Gastrocnemius medialis (tissue), 4 donors: ENCODE results near the gene DLG1. TPM values are rescaled to one million over a fixed set of nuclear protein-coding genes. Genes with fewer than 3 reads are reported as not detected.
A peak's percentile ranks its signal among the peaks of the same experiment; 100 is the strongest.

Experiments used
- ATAC-seq, 2 donors: fragments of 150-250 bp; one replicate each; pipeline ENCODE4 v1.9.1; 2016
- DNase-seq, 2 donors: peaks; one replicate each; pipeline ENCODE4 v3.0.0-alpha.2; 2019
- H3K27ac ChIP-seq, 4 donors: fragments of 200-600 bp; sonication (generic); 1 replicate in 1 of 4; 2 replicates in 3 of 4; pipeline ENCODE4 v1.5.1; 2016 to 2018; ENCODE audit warnings: mild to moderate bottlenecking in 2 of 4, moderate library complexity in 1 of 4
- H3K27me3 ChIP-seq, 3 donors: fragments of 200-600 bp; sonication (generic) in 2 of 3; 1 replicate in 1 of 3; 2 replicates in 2 of 3; pipeline versions ENCODE4 v1.5.1 to v1.6.0; 2016 to 2019; ENCODE audit warnings: mild to moderate bottlenecking in 1 of 3, moderate library complexity in 1 of 3
- H3K36me3 ChIP-seq, 2 donors: fragments of 200-600 bp; sonication (generic) in 1 of 2; one replicate each; pipeline ENCODE4 v1.5.1; 2017 to 2018
- H3K4me1 ChIP-seq, 2 donors: fragments of 200-600 bp; sonication (generic) in 1 of 2; one replicate each; pipeline ENCODE4 v1.5.1; 2016 to 2017; ENCODE audit warnings: mild to moderate bottlenecking in 2 of 2
- H3K4me3 ChIP-seq, 4 donors: fragments of 200-600 bp; sonication (generic) in 3 of 4; 1 replicate in 1 of 4; 2 replicates in 3 of 4; pipeline ENCODE4 v1.5.1; 2016 to 2019; ENCODE audit warnings: mild to moderate bottlenecking in 2 of 4
- H3K9me3 ChIP-seq, 3 donors: fragments of 200-600 bp; sonication (generic) in 2 of 3; 1 replicate in 1 of 3; 2 replicates in 2 of 3; pipeline ENCODE4 v1.5.1; 2016 to 2019
- POLR2A ChIP-seq, 2 donors: fragments of 450-650 bp; IDR thresholded peaks; one replicate each; pipeline ENCODE4 v1.6.1; 2017; ENCODE audit warnings: antibody characterized with exemption in 2 of 2, mild to moderate bottlenecking in 2 of 2, moderate library complexity in 2 of 2
- in situ Hi-C, 4 donors: fragments of 200-750 bp; cut with MboI; loops; one replicate each; pipeline versions ENCODE4 v1.15.0 to v1.8.0; 2017; ENCODE audit warnings: low sequenced_read_pairs in 4 of 4
- intact Hi-C: fragments of 100-400 bp; cut with DNase I; formaldehyde crosslinking; loops from one replicate; pipeline ENCODE4 v1.15.1; 2023; ENCODE audit warnings: low total_unique reads
- total RNA-seq, 4 donors: library from RNA; depleted of rRNA; stranded (reverse); fragments of >200 nt; gene quantifications; one replicate each; pipeline versions ENCODE4 v1.1.0 to v1.2.3, GENCODE V29; 2016
- TF ChIP-seq, protein P1 (sequence below), 5 experiments: fragments of 450-650 bp in 3 of 5; fragments of 200-600 bp in 2 of 5; sonication (generic) in 2 of 5; IDR thresholded peaks in 4 of 5; conservative IDR thresholded peaks in 1 of 5; 1 replicate in 4 of 5; 2 replicates in 1 of 5; pipeline ENCODE4 v1.5.1; 2016 to 2019; ENCODE audit warnings: antibody characterized with exemption in 5 of 5, mild to moderate bottlenecking in 3 of 5, moderate library complexity in 3 of 5

Gene DLG1
- total RNA-seq, 4 donors from 2014 or later, result 41.4 to 112 (median 61.1) TPM

DNA sequence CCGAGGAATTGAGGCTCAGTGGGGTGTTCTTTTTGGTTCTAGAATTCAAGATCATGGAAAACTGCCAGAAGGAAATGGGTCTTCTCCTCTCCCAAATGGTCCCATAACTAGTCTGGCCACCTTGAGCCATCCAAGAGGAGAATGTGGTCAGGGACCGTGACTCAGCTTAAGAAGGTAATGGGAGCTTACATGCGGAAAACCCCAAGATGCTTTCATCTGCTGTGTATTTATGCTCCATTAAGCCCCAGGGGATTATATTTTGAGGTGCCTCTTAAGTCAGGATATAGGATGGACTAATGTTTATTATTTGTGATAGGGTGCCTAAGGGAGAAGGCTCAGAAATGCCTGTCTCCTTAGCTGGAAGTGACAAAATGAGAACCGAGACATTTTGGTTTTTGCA is 39.2 kb upstream of the DLG1 start:
- in situ Hi-C loops, result no loop called here
- DNase-seq, result no peak
- Histone ChIP-seq H3K36me3 (no peaks in the 10 kb centered on the region), H3K4me3 (no peak overlapping the region), H3K9me3 (no peaks in the 10 kb centered on the region), H3K4me1 (peaks cover 0 to 10% of the 10 kb centered on the region in 2 donors), H3K27me3 (no peaks in the 10 kb centered on the region), H3K27ac (no peak overlapping the region)
- no peak for TF ChIP-seq POLR2A (IDR thresholded peaks at IDR 0.05)
- TF ChIP-seq, protein P1, sequence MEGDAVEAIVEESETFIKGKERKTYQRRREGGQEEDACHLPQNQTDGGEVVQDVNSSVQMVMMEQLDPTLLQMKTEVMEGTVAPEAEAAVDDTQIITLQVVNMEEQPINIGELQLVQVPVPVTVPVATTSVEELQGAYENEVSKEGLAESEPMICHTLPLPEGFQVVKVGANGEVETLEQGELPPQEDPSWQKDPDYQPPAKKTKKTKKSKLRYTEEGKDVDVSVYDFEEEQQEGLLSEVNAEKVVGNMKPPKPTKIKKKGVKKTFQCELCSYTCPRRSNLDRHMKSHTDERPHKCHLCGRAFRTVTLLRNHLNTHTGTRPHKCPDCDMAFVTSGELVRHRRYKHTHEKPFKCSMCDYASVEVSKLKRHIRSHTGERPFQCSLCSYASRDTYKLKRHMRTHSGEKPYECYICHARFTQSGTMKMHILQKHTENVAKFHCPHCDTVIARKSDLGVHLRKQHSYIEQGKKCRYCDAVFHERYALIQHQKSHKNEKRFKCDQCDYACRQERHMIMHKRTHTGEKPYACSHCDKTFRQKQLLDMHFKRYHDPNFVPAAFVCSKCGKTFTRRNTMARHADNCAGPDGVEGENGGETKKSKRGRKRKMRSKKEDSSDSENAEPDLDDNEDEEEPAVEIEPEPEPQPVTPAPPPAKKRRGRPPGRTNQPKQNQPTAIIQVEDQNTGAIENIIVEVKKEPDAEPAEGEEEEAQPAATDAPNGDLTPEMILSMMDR (IDR thresholded peaks at IDR 0.05 in 4 of 5, conservative IDR thresholded peaks at IDR 0.05 in 1 of 5), result no peak
- intact Hi-C loops, result no loop called here
- no peak for ATAC-seq

DNA sequence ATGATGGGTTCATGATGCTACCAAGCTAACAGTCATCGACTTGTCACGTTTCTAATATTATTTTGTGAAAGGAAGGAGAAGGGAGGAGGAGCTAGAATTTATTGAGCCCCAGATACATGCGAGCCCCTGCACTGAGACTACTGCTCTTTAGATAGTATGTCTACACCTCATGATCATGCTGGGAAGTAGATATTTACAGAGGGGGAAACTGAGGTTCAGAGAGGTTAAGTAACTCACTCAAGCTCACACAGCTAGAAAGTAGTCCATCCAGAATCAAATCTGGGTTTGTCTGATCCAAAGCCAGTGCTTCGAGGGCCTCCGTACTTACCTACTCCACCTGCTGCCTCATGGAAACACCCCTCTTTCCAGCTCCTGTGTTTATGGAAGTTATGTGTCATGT is 38.8 kb upstream of the DLG1 start:
- Histone ChIP-seq H3K4me1 (peaks cover 0 to 10% of the 10 kb centered on the region in 2 donors), H3K27me3 (no peaks in the 10 kb centered on the region), H3K4me3 (no peak overlapping the region), H3K27ac (no peak overlapping the region), H3K9me3 (no peaks in the 10 kb centered on the region), H3K36me3 (no peaks in the 10 kb centered on the region)
- TF ChIP-seq POLR2A (IDR thresholded peaks at IDR 0.05), result no peak
- TF ChIP-seq, protein P1 (IDR thresholded peaks at IDR 0.05 in 4 of 5, conservative IDR thresholded peaks at IDR 0.05 in 1 of 5), result no peak
- ATAC-seq (no peak), DNase-seq (no peak)
- in situ Hi-C loops (no loop called here), intact Hi-C loops (no loop called here)

DNA sequence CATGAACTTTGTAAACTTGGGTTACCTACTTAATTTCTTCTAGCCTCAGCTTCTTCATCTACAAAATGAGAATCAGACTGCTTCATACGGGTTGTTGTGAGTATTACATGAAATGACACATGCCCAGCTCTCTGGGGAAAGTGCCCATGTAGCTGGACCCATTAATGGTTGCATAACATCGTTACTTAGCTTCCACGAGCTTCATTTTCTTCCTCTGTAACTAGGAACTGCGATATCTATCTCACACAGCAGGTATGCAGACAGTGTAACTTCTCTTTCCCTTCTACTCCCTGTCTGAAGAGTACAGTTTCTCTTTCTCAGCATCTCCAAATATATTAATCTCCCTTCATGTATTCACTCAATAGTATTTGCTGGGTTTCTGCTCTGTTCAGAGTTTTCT is 37.9 kb upstream of the DLG1 start:
- H3K4me1 ChIP-seq, result peaks cover 0 to 10% of the 10 kb centered on the region in 2 donors
- no peaks in the 10 kb centered on the region for H3K36me3 ChIP-seq
- H3K9me3 ChIP-seq, result no peaks in the 10 kb centered on the region
- intact Hi-C loops, result no loop called here
- no peak overlapping the region for H3K4me3 ChIP-seq
- no peak for DNase-seq
- H3K27me3 ChIP-seq, result no peaks in the 10 kb centered on the region
- ATAC-seq, result peak in 1 of 2 donors; percentile 25
- H3K27ac ChIP-seq, result peak overlapping the region in 1 of 4 donors; percentile 5
- TF ChIP-seq POLR2A (IDR thresholded peaks at IDR 0.05), result no peak
- TF ChIP-seq, protein P1 (IDR thresholded peaks at IDR 0.05 in 4 of 5, conservative IDR thresholded peaks at IDR 0.05 in 1 of 5), result no peak
- in situ Hi-C loops, result no loop called here

DNA sequence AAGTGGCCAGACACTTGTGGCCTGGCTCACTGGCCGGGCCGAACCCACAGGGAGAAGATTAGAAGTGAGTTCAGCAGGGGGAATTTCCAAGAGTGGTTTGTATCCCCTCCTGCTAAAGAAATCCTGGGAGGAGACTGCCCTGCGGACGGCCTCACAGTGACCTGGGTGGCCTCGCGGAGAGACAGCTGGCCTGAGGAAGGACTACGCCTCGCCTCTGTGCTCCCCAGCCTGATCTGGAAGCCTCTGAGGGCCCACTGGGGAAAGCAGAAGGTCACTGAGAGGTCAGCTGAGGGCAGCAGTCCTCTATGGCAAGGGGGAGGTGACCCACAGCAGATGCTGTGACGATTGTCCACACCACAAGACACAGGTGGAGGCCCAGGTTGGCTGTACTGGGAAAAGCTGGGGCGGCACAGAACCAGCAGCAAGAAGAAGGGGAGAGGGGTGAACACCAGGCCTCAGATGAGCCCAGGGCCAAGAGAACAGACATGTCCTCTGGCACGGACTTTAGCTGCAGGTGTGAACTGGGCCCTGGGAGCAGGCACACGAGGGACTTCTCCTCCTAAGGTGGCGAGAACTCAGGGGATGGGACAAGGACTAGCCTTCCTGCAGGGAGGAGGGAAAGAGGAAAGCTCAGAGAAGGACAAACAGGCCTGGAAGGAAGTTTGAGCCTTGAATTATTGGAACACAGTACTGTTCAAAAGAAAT is 37.2 kb upstream of the DLG1 start:
- no peaks in the 10 kb centered on the region for H3K36me3 ChIP-seq
- ATAC-seq, result no peak
- peaks cover 0 to 10% of the 10 kb centered on the region in 2 donors for H3K4me1 ChIP-seq
- H3K9me3 ChIP-seq, result no peaks in the 10 kb centered on the region
- DNase-seq, result no peak
- intact Hi-C loops (no loop called here), in situ Hi-C loops (no loop called here)
- TF ChIP-seq, protein P1 (IDR thresholded peaks at IDR 0.05 in 4 of 5, conservative IDR thresholded peaks at IDR 0.05 in 1 of 5), result no peak
- no peak for TF ChIP-seq POLR2A (IDR thresholded peaks at IDR 0.05)
- no peaks in the 10 kb centered on the region for H3K27me3 ChIP-seq
- H3K4me3 ChIP-seq, result no peak overlapping the region
- H3K27ac ChIP-seq, result no peak overlapping the region
